Measurements from ENCODE around the gene ERN1. TPM values are rescaled to one million over a fixed set of nuclear protein-coding genes. Genes with fewer than 3 reads are reported as not detected.
"Not testable (repeated sequence)": the region's sequence is repeated elsewhere in the genome, so short reads cannot be mapped to it uniquely, and the experiment has no call there.

The ERN1 gene
- total RNA-seq, 2 donors from 2014 or later = 9.0 to 13.7 TPM

GRCh38 chr17:64008346-64008745 is 121.6 kb downstream of the ERN1 start:
- Histone ChIP-seq H3K36me3 (ENCODE audit: control insufficient read depth, insufficient read depth, low read length) (no peaks in the 10 kb centered on the region), H3K27ac (ENCODE audit: low read depth, low read length) (no peak overlapping the region), H3K4me3 (ENCODE audit: low read length) (no peak overlapping the region), H3K9ac (ENCODE audit: extremely low read depth, low read length, poor library complexity, severe bottlenecking) (no peak overlapping the region), H3K27me3 (ENCODE audit: control insufficient read depth, insufficient read depth, low read length, poor library complexity, severe bottlenecking) (no peaks in the 10 kb centered on the region), H3K4me1 (ENCODE audit: control insufficient read depth, insufficient read depth, low read length) (no peaks in the 10 kb centered on the region), H3K9me3 (ENCODE audit: control insufficient read depth, low read length) (no peaks in the 10 kb centered on the region)
- H3K27ac Mint-ChIP-seq = no peak overlapping the region
- no peaks in the 10 kb centered on the region for H3K9me3 Mint-ChIP-seq
- WGBS, 2 experiments (ENCODE audit: insufficient coverage in 1 of 2, insufficient read length in 1 of 2) = 87 to 89% methylated on average over 5 of the region's 5 CpGs
- peaks cover 6% of the 10 kb centered on the region for H3K27me3 Mint-ChIP-seq (ENCODE audit: insufficient read depth)
- H3K36me3 Mint-ChIP-seq (ENCODE audit: low read depth) = no peaks in the 10 kb centered on the region
- H3K4me3 Mint-ChIP-seq = no peak overlapping the region
- no peaks in the 10 kb centered on the region for H3K4me1 Mint-ChIP-seq
- no peak for TF ChIP-seq CTCF (conservative IDR thresholded peaks at IDR 0.05)
- DNase-seq = no peak

DNA sequence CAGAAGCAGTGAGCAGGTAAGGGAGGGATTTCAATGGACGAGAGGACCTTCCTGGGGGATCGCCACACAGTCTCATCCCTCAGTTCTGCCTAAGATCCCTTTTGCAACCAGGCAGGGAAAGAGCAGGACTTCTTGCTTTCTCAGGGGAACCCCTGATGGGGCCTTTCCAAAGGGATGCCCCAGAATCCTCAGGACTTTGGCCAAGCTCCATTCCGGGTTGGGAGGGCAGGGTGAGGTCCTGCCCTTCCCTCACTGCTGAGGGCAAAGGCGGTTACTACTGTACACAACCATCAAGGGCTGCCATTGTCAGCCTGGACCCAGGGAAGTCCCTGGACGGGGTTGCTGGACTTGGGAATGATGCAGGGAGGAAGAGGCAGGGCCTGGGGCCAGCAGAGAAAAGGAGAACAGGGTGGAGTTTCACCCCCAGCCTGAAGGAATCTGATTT is 122.1 kb downstream of the ERN1 start:
- peak; percentile 48 for DNase-seq
- H3K36me3 Mint-ChIP-seq (ENCODE audit: low read depth) = no peaks in the 10 kb centered on the region
- no peaks in the 10 kb centered on the region for H3K4me1 Mint-ChIP-seq
- no peak overlapping the region for H3K27ac Mint-ChIP-seq
- Histone ChIP-seq H3K9me3 (ENCODE audit: control insufficient read depth, low read length) (no peaks in the 10 kb centered on the region), H3K27me3 (ENCODE audit: control insufficient read depth, insufficient read depth, low read length, poor library complexity, severe bottlenecking) (no peaks in the 10 kb centered on the region), H3K27ac (ENCODE audit: low read depth, low read length) (no peak overlapping the region), H3K4me3 (ENCODE audit: low read length) (no peak overlapping the region), H3K4me1 (ENCODE audit: control insufficient read depth, insufficient read depth, low read length) (no peaks in the 10 kb centered on the region), H3K36me3 (ENCODE audit: control insufficient read depth, insufficient read depth, low read length) (no peaks in the 10 kb centered on the region), H3K9ac (ENCODE audit: extremely low read depth, low read length, poor library complexity, severe bottlenecking) (no peak overlapping the region)
- H3K27me3 Mint-ChIP-seq (ENCODE audit: insufficient read depth) = peaks cover 6% of the 10 kb centered on the region
- H3K9me3 Mint-ChIP-seq = no peaks in the 10 kb centered on the region
- no peak overlapping the region for H3K4me3 Mint-ChIP-seq
- TF ChIP-seq CTCF (conservative IDR thresholded peaks at IDR 0.05) = no peak
- WGBS, 2 experiments (ENCODE audit: insufficient coverage in 1 of 2, insufficient read length in 1 of 2) = 86 to 95% methylated on average over 2 to 5 of the region's 5 CpGs

DNA sequence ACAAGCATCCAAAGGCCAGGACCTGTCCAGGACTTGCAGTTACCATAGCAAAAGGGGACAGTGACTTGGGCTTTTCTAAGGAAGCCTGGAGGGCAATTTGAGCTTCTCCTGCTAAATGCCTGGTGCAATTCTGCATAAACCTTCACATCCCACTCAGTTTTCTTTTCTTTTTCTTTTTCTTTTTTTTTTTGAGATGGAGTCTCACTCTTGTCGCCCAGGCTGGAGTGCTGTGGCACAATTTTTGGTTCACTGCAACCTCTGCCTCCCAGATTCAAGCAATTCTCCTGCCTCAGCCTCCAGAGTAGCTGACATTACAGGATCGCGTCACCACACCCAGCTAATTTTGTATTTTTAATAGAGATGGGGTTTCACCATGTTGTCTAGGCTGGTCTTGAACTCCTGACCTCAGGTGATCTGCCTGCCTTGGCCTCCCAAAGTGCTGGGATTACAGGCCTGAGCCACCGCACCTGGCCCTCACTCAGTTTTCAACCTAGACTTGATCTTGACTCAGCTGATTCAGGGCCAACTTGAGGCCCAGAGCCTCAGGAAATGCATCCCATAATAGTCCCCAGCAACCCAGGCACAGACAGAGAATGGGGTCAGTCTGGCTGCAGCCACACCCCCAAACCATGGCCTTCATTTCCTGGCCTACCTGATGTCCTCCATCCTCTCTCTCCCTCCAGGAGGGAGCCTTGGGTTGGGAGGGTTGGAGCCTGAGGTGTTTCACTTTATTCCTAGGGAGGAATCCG is 122.7 kb downstream of the ERN1 start:
- H3K4me3 ChIP-seq (ENCODE audit: low read length); H3K27me3 ChIP-seq (ENCODE audit: control insufficient read depth, insufficient read depth, low read length, poor library complexity, severe bottlenecking); H3K9me3 ChIP-seq (ENCODE audit: control insufficient read depth, low read length); H3K36me3 Mint-ChIP-seq (ENCODE audit: low read depth); H3K27ac ChIP-seq (ENCODE audit: low read depth, low read length); H3K36me3 ChIP-seq (ENCODE audit: control insufficient read depth, insufficient read depth, low read length); H3K4me3 Mint-ChIP-seq; H3K4me1 Mint-ChIP-seq; H3K27me3 Mint-ChIP-seq (ENCODE audit: insufficient read depth); H3K9me3 Mint-ChIP-seq; DNase-seq; H3K27ac Mint-ChIP-seq; H3K4me1 ChIP-seq (ENCODE audit: control insufficient read depth, insufficient read depth, low read length); H3K9ac ChIP-seq (ENCODE audit: extremely low read depth, low read length, poor library complexity, severe bottlenecking): not testable (repeated sequence)
- 88 to 95% methylated on average over 1 to 5 of the region's 5 CpGs for WGBS, 2 experiments (ENCODE audit: insufficient coverage in 1 of 2, insufficient read length in 1 of 2)
